Hepatocyte (in vitro differentiated cells): ENCODE measurements around the gene ARHGAP1. TPM values are rescaled to one million over a fixed set of nuclear protein-coding genes. Genes with fewer than 3 reads are reported as not detected.

Experiments used
- DNase-seq: peaks from one replicate; pipeline ENCODE4 v3.0.0-alpha.2; 2016; ENCODE audit warnings: low spot score
- H2AFZ ChIP-seq: fragments of 200-600 bp; sonication (generic); 2 replicates; pipeline ENCODE4 v1.6.0; 2016; ENCODE audit warnings: antibody characterized with exemption, mild to moderate bottlenecking
- H3K27ac ChIP-seq: fragments of 200-600 bp; sonication (generic); 2 replicates; pipeline ENCODE4 v1.5.1; 2016; ENCODE audit warnings: mild to moderate bottlenecking
- H3K27me3 ChIP-seq: fragments of 200-600 bp; sonication (generic); 2 replicates; pipeline ENCODE4 v1.6.1; 2016
- H3K36me3 ChIP-seq: fragments of 200-600 bp; sonication (generic); replicated peaks from 2 replicates; pipeline ENCODE4 v1.5.1; 2016; ENCODE audit warnings: low read depth; ENCODE audit not compliant: insufficient read depth
- H3K4me1 ChIP-seq: fragments of 200-600 bp; sonication (generic); 2 replicates; pipeline ENCODE4 v1.5.1; 2016; ENCODE audit warnings: mild to moderate bottlenecking, moderate library complexity; ENCODE audit not compliant: insufficient read depth
- H3K4me2 ChIP-seq: fragments of 200-600 bp; sonication (generic); 2 replicates; pipeline ENCODE4 v1.6.0; 2016
- H3K4me3 ChIP-seq: fragments of 200-600 bp; sonication (generic); 2 replicates; pipeline ENCODE4 v1.5.1; 2016; ENCODE audit warnings: mild to moderate bottlenecking
- H3K79me2 ChIP-seq: fragments of 200-600 bp; sonication (generic); 2 replicates; pipeline ENCODE4 v1.6.0; 2017; ENCODE audit warnings: mild to moderate bottlenecking
- H3K9me2 ChIP-seq: fragments of 200-600 bp; sonication (generic); replicated peaks from 2 replicates; pipeline ENCODE4 v1.6.0; 2017; ENCODE audit warnings: mild to moderate bottlenecking; ENCODE audit not compliant: insufficient read depth
- H3K9me3 ChIP-seq: fragments of 200-600 bp; sonication (generic); 2 replicates; pipeline ENCODE4 v1.5.1; 2016; ENCODE audit warnings: low read depth, mild to moderate bottlenecking
- H4K20me1 ChIP-seq: fragments of 200-600 bp; sonication (generic); 2 replicates; pipeline ENCODE4 v1.6.0; 2016; ENCODE audit warnings: mild to moderate bottlenecking; ENCODE audit not compliant: insufficient read depth, poor library complexity, severe bottlenecking
- EZH2 ChIP-seq: fragments of 200-600 bp; sonication (generic); IDR thresholded peaks from 2 replicates; pipeline ENCODE4 v1.6.1; 2016; ENCODE audit warnings: antibody characterized with exemption, mild to moderate bottlenecking, borderline replicate concordance
- EZH2phosphoT487 ChIP-seq: fragments of 200-600 bp; sonication (generic); IDR thresholded peaks from one replicate; pipeline ENCODE4 v1.6.1; 2018; ENCODE audit warnings: antibody characterized with exemption, mild to moderate bottlenecking, low read depth, moderate library complexity; ENCODE audit not compliant: unreplicated experiment, severe bottlenecking
- WGBS: methylation state at CpG from one replicate; pipeline ENCODE4 v1.1.6; 2016; ENCODE audit warnings: low lambda C conversion rate; ENCODE audit errors: missing lambda C conversion rate; 5-methylcytosine and 5-hydroxymethylcytosine counted together
- polyA plus RNA-seq: library from polyadenylated mRNA; unstranded; fragments of >200 nt; fragmentation: Nextera tagmentation; extraction: Ambion mirVana; gene quantifications from 2 replicates; pipeline ENCODE4 v1.2.1, GENCODE V29; 2016
- total RNA-seq: library from RNA; depleted of rRNA; stranded (reverse); fragments of >200 nt; gene quantifications from 2 replicates; pipeline ENCODE4 v1.2.3, GENCODE V29; 2014
- TF ChIP-seq, protein P1 (sequence below): fragments of 200-600 bp; sonication (generic); IDR thresholded peaks from 2 replicates; pipeline ENCODE4 v1.5.1; 2016; ENCODE audit warnings: antibody characterized with exemption, mild to moderate bottlenecking; ENCODE audit not compliant: poor library complexity

Gene ARHGAP1
- total and polyA plus RNA-seq, 2 experiments from 2014 or later = 23.4 to 62.8 TPM

DNA sequence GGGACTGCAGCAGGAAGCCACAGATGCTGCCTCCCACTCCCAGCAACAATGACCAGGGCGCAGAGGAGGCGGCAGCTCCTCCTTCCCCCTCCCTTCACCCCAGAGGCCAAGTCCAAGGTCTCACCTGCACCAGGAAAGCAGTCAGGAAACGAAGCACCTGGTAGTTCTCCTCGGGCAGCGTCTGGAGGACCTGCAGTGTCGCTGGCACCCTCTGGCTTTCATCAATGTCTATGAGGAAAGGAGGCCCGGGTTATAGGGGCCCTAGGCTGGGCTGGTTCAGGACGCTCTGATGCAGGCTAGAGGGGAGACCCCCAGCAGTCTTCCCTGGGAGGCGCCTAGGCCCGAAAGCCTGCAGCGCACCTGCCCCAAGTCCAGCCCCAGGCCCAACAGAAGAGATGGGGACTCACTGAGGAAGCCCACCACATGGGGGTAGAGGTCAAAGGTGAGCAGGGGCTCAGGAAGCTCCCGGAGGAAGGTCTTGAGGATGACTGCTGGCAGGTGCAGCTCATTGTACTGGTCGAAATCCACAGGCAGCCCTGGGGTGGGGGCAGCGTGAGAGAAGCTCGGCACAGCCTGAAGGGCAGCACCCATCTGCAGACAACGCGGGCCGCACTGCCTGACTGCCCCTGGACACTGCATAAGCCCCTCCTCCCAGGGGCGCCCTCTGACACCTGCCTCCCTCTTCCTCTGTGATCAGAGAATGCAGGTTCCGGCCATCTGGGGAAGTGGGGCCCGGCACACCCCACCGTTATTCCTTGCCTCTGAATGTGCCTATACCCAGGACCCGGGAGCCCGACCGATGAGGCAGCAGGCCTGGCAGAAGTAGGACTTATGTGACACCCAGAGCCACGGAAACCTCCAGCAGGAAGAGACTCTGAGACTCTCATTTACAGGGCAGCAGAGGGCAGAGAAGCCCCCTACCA, 20.9 kb downstream of the ARHGAP1 start:
- no peaks in the 10 kb centered on the region for H4K20me1 ChIP-seq
- H3K4me3 ChIP-seq = no peak overlapping the region
- DNase-seq = no peak
- H2AFZ ChIP-seq = no peak overlapping the region
- H3K4me1 ChIP-seq = peaks cover 15% of the 10 kb centered on the region
- H3K9me2 ChIP-seq = no peaks in the 10 kb centered on the region
- H3K36me3 ChIP-seq = no peaks in the 10 kb centered on the region
- H3K79me2 ChIP-seq = no peaks in the 10 kb centered on the region
- no peaks in the 10 kb centered on the region for H3K27me3 ChIP-seq
- TF ChIP-seq, protein P1, sequence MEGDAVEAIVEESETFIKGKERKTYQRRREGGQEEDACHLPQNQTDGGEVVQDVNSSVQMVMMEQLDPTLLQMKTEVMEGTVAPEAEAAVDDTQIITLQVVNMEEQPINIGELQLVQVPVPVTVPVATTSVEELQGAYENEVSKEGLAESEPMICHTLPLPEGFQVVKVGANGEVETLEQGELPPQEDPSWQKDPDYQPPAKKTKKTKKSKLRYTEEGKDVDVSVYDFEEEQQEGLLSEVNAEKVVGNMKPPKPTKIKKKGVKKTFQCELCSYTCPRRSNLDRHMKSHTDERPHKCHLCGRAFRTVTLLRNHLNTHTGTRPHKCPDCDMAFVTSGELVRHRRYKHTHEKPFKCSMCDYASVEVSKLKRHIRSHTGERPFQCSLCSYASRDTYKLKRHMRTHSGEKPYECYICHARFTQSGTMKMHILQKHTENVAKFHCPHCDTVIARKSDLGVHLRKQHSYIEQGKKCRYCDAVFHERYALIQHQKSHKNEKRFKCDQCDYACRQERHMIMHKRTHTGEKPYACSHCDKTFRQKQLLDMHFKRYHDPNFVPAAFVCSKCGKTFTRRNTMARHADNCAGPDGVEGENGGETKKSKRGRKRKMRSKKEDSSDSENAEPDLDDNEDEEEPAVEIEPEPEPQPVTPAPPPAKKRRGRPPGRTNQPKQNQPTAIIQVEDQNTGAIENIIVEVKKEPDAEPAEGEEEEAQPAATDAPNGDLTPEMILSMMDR = no peak
- TF ChIP-seq EZH2 (no peak), EZH2phosphoT487 (no peak)
- H3K4me2 ChIP-seq = no peak overlapping the region
- no peaks in the 10 kb centered on the region for H3K9me3 ChIP-seq
- H3K27ac ChIP-seq = no peak overlapping the region
- 94% methylated on average over 26 of the region's 26 CpGs for WGBS

DNA sequence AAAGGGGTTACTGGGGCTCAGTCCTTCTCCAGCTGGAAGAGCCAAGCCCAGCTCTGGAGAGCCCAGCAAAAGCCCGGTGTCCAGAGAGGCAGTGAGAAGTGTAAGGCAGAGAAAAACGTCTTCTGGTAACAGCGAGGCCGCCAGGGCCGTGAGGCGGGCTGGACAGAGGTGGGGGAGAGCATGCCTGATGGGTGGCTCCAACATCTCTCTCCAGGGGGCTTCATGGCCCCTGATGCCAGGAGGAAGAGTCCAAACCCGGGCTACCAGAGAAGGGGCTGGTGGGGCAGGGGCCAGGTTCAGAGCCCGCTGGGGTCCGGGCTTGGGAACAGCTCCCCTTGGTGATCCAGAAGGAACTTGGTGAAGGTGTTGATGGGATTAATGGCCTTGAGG, 21.7 kb downstream of the ARHGAP1 start:
- DNase-seq = no peak
- TF ChIP-seq, protein P1 = no peak
- TF ChIP-seq EZH2 = no peak
- no peak for TF ChIP-seq EZH2phosphoT487
- Histone ChIP-seq H4K20me1 (no peaks in the 10 kb centered on the region), H2AFZ (no peak overlapping the region), H3K4me1 (peaks cover 22% of the 10 kb centered on the region), H3K4me3 (no peak overlapping the region), H3K36me3 (no peaks in the 10 kb centered on the region), H3K27ac (no peak overlapping the region), H3K4me2 (no peak overlapping the region), H3K9me2 (no peaks in the 10 kb centered on the region), H3K9me3 (no peaks in the 10 kb centered on the region), H3K79me2 (no peaks in the 10 kb centered on the region), H3K27me3 (no peaks in the 10 kb centered on the region)
- WGBS = 99% methylated on average over 9 of the region's 9 CpGs

DNA sequence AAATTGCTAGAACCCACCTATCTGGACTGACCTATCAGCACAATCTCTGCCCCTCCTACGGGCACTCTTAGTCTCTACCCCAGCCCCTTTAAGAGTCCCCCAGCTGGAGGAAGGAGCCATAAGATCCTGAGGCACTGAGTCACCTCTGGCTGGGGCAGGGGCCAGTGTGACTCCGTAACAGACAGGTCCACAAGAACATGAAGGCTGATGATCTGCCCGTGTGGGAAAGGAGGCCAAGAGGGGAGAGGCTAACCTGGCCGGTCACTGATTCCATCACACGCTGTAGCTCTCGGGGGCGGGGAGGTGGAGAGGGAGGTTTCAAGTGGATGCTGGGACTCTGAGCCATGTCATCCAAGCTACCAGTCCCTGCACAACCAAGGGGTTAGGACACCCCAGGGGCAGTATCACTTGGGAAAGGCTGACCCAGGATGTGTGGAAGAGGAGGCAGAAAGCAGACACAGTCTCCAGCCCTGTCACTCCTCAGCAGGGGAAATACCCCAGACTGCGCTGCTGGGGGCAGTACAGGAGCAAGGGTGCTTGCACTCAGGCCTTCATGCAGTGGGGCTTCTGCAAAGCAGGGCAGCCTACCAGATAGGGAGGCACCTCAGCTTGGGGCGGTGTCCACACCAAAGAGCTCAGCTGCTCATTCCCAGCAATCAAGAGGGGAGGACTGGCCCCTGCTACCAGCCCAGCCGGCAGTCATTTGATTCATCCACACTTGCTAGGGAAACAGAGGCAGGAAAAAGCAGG, 22.3 kb downstream of the ARHGAP1 start:
- H3K27ac ChIP-seq = no peak overlapping the region

More for the DNA sequence above, 22.3 kb downstream of the ARHGAP1 start:
- Histone ChIP-seq H2AFZ (no peak overlapping the region), H3K4me2 (no peak overlapping the region), H3K4me1 (peaks cover 23% of the 10 kb centered on the region), H4K20me1 (no peaks in the 10 kb centered on the region), H3K79me2 (no peaks in the 10 kb centered on the region), H3K9me2 (no peaks in the 10 kb centered on the region), H3K9me3 (no peaks in the 10 kb centered on the region), H3K36me3 (no peaks in the 10 kb centered on the region), H3K4me3 (no peak overlapping the region), H3K27me3 (no peaks in the 10 kb centered on the region)
- no peak for DNase-seq
- TF ChIP-seq, protein P1 = no peak
- no peak for TF ChIP-seq EZH2phosphoT487
- TF ChIP-seq EZH2 = no peak
- WGBS = 89% methylated on average over 10 of the region's 10 CpGs
